ENCODE results near the gene KCNQ2. TPM values are rescaled to one million over a fixed set of nuclear protein-coding genes. Genes with fewer than 3 reads are reported as not detected.

The KCNQ2 gene
- total RNA-seq, 1 donor from 2014 or later: 14.6 TPM

GRCh38 chr20:63438121-63438520 lies 34.3 kb downstream of the KCNQ2 start:
- no peaks in the 10 kb centered on the region for H3K27me3 Mint-ChIP-seq
- no peak overlapping the region for H3K4me3 Mint-ChIP-seq (ENCODE audit: low read depth)

GRCh38 chr20:63435552-63435951 lies 36.9 kb downstream of the KCNQ2 start:
- TF ChIP-seq CTCF (IDR thresholded peaks at IDR 0.05; ENCODE audit: unreplicated experiment): no peak
- no peak for DNase-seq (ENCODE audit: low spot score, unreplicated experiment)
- Mint-ChIP-seq H3K36me3 (ENCODE audit: insufficient read depth) (no peaks in the 10 kb centered on the region), H3K27ac (no peak overlapping the region), H3K27me3 (no peaks in the 10 kb centered on the region), H3K4me3 (ENCODE audit: low read depth) (no peak overlapping the region), H3K4me1 (ENCODE audit: low read depth) (no peaks in the 10 kb centered on the region), H3K9me3 (ENCODE audit: low read depth) (no peaks in the 10 kb centered on the region)

More at GRCh38 chr20:63438121-63438520, 34.3 kb downstream of the KCNQ2 start:
- Mint-ChIP-seq H3K4me1 (ENCODE audit: low read depth) (no peaks in the 10 kb centered on the region), H3K9me3 (ENCODE audit: low read depth) (no peaks in the 10 kb centered on the region), H3K27ac (no peak overlapping the region), H3K36me3 (ENCODE audit: insufficient read depth) (no peaks in the 10 kb centered on the region)
- no peak for TF ChIP-seq CTCF (IDR thresholded peaks at IDR 0.05; ENCODE audit: unreplicated experiment)
- no peak for DNase-seq (ENCODE audit: low spot score, unreplicated experiment)

GRCh38 chr20:63434599-63435378 lies 37.7 kb downstream of the KCNQ2 start:
- peak; percentile 42 for DNase-seq (ENCODE audit: low spot score, unreplicated experiment)
- Mint-ChIP-seq H3K27ac (peak overlapping the region; percentile 76), H3K27me3 (no peaks in the 10 kb centered on the region), H3K9me3 (ENCODE audit: low read depth) (no peaks in the 10 kb centered on the region), H3K4me3 (ENCODE audit: low read depth) (no peak overlapping the region), H3K36me3 (ENCODE audit: insufficient read depth) (no peaks in the 10 kb centered on the region), H3K4me1 (ENCODE audit: low read depth) (no peaks in the 10 kb centered on the region)
- TF ChIP-seq CTCF (IDR thresholded peaks at IDR 0.05; ENCODE audit: unreplicated experiment): peak; percentile 74

- no peak for DNase-seq (ENCODE audit: low spot score, unreplicated experiment)
- Mint-ChIP-seq H3K4me3 (ENCODE audit: low read depth) (no peak overlapping the region), H3K27me3 (no peaks in the 10 kb centered on the region), H3K4me1 (ENCODE audit: low read depth) (no peaks in the 10 kb centered on the region), H3K36me3 (ENCODE audit: insufficient read depth) (no peaks in the 10 kb centered on the region), H3K9me3 (ENCODE audit: low read depth) (no peaks in the 10 kb centered on the region), H3K27ac (no peak overlapping the region)
- no peak for TF ChIP-seq CTCF (IDR thresholded peaks at IDR 0.05; ENCODE audit: unreplicated experiment)
Observed at GRCh38 chr20:63433756-63434531, 38.5 kb downstream of the KCNQ2 start.

- no peaks in the 10 kb centered on the region for H3K9me3 Mint-ChIP-seq (ENCODE audit: low read depth)
- H3K4me1 Mint-ChIP-seq (ENCODE audit: low read depth): no peaks in the 10 kb centered on the region
- H3K4me3 Mint-ChIP-seq (ENCODE audit: low read depth): no peak overlapping the region
- DNase-seq (ENCODE audit: low spot score, unreplicated experiment): no peak
- no peaks in the 10 kb centered on the region for H3K36me3 Mint-ChIP-seq (ENCODE audit: insufficient read depth)
- H3K27me3 Mint-ChIP-seq: no peaks in the 10 kb centered on the region
- no peak for TF ChIP-seq CTCF (IDR thresholded peaks at IDR 0.05; ENCODE audit: unreplicated experiment)
- no peak overlapping the region for H3K27ac Mint-ChIP-seq
Observed at GRCh38 chr20:63433351-63433750, 39.1 kb downstream of the KCNQ2 start.
